Measurements from ENCODE around the gene PIAS2. TPM values are rescaled to one million over a fixed set of nuclear protein-coding genes. Genes with fewer than 3 reads are reported as not detected.
"Not testable (repeated sequence)": the region's sequence is repeated elsewhere in the genome, so short reads cannot be mapped to it uniquely, and the experiment has no call there.

The PIAS2 gene
- total RNA-seq, 2 donors from 2014 or later = 35.8 to 42.3 TPM

DNA sequence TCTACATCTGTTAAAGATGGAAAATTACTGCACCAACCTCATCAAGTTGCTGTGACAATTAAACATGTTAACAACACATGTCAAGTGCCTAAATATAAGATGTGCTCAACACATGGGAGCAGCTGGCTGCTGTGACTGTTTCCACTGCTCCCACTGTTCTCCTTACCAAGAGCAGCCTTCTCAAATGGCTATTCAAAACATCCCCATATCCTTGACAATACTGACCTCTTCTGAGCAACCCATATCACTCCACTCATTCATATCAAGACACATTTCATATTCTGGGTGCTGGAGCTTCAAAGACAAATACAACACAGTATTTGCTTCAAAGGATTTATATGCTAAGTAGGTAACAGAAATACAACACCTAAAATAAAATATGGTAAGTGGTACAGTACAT, 60.3 kb downstream of the PIAS2 start:
- no peak for DNase-seq (ENCODE audit: low spot score)
- intact Hi-C loops (cut with DNase I) = no loop called here

- no peak for DNase-seq (ENCODE audit: low spot score)
Measured at GRCh38 chr18:46849007-46849406, 68.3 kb downstream of the PIAS2 start.

DNA sequence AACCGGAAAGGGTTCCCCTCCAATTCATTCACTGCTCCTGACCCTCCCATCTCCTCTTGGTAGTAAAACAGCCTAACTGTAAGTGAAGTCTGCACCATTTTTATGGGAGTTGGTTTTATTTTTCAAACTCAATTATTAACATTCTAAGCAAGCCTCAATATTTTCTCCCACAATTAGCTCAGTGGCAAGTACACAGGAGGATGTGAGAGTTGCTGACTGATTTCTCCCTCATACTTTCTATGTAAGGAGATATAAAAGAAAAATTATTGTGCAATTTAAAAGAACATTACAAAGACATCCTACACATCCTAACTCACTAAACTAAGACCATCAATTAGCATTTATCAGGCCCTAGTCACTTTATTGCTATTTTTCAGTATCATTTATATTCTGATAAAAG, 73.9 kb downstream of the PIAS2 start:
- DNase-seq (ENCODE audit: low spot score) = no peak
- intact Hi-C loops (cut with DNase I) = no loop called here

More at GRCh38 chr18:46849007-46849406, 68.3 kb downstream of the PIAS2 start:
- intact Hi-C loops (cut with DNase I) = no loop called here

DNA sequence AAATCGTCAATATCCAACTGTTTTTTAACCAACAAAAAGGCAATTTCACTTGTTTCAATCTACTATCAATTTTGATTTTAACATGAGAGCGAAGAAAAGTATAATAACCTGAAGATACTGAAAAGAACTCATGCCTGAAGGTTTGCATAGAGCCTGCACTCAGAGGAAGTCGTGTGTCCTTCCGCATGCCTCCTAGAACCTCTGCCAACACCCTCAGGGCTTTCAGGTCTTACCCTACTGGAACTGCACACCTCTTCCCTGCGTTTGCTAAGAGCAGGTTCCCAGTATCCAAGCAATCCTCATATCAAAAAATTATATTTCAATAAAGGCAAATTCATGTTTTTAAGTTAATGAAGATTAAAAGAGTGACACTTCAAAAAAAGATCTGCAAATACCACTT, 74.7 kb downstream of the PIAS2 start:
- intact Hi-C loops (cut with DNase I) = no loop called here
- no peak for DNase-seq (ENCODE audit: low spot score)

DNA sequence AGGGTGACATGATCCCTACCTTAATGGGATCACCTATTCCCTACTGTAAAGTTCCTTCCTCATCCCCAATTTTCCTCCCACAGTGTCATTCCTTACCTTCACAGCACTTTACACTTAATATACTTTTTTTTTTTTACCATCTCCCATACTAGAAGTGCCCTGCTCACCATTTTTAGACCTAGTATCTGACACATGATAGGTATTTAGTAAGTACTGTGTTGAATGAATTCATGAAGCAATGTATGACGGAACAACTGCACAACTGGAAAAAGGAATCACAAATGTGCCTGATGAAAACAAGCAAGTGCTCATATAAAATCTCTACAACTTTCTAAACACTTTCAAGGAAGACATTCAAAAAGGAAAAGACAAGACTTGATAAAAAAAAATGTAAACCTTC, 83.4 kb downstream of the PIAS2 start:
- DNase-seq (ENCODE audit: low spot score) = no peak
- intact Hi-C loops (cut with DNase I) = no loop called here

- no peak for DNase-seq (ENCODE audit: low spot score)
- intact Hi-C loops (cut with DNase I) = no loop called here
Measured at GRCh38 chr18:46832849-46833248, 84.5 kb downstream of the PIAS2 start.

GRCh38 chr18:46832422-46832821, 84.9 kb downstream of the PIAS2 start:
- intact Hi-C loops (cut with DNase I); DNase-seq (ENCODE audit: low spot score): not testable (repeated sequence)

- DNase-seq (ENCODE audit: low spot score) = no peak
- intact Hi-C loops (cut with DNase I) = no loop called here
Measured at GRCh38 chr18:46831434-46831833, 85.9 kb downstream of the PIAS2 start.

- no peak for DNase-seq (ENCODE audit: low spot score)
- intact Hi-C loops (cut with DNase I) = no loop called here
Measured at GRCh38 chr18:46830633-46831032, 86.7 kb downstream of the PIAS2 start.

DNA sequence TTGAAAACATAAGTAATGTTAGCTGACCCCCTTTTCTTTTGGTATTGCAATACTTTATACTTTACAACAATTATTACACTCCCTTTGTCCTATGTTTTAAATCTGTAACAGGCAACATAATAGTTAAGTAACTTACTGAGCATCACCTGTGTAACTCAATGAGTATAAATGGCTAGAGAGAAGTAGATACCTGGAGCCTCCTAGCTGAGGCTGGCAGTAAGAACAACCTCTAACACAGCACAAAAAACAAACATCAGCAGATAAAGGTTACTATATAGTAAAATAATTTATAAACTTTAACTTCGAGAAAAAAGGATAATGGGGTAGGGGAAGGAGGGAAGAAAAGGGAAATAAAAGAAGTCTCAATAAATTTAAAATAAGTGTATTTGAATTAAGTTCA, 87.4 kb downstream of the PIAS2 start:
- intact Hi-C loops (cut with DNase I) = no loop called here
- no peak for DNase-seq (ENCODE audit: low spot score)

DNA sequence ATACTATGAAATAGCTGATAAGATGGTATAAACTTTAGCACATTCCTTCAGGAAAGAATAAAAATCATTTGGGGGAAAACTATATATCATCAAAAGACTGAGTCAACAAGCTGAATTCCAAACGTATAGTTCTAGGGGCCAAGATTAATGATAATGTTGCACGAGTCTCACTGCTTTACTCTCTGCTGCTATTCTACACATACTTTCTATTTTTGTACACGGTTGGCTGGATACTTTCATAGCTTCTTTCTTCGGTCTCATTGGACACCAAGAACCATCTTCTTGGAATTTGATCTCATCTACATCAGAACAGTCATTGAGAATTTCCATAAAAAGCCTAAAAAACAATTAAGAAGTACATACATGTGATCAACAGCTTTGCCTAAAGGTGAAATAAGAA, 87.8 kb downstream of the PIAS2 start:
- intact Hi-C loops (cut with DNase I) = no loop called here
- DNase-seq (ENCODE audit: low spot score) = no peak

- DNase-seq (ENCODE audit: low spot score) = no peak
- intact Hi-C loops (cut with DNase I) = no loop called here
Measured at GRCh38 chr18:46821856-46822711, 95.2 kb downstream of the PIAS2 start.

- DNase-seq (ENCODE audit: low spot score) = no peak
- intact Hi-C loops (cut with DNase I) = no loop called here
Measured at GRCh38 chr18:46820863-46821262, 96.4 kb downstream of the PIAS2 start.

GRCh38 chr18:46815661-46816060, 101.6 kb downstream of the PIAS2 start:
- intact Hi-C loops (cut with DNase I) = no loop called here
- DNase-seq (ENCODE audit: low spot score) = no peak

DNA sequence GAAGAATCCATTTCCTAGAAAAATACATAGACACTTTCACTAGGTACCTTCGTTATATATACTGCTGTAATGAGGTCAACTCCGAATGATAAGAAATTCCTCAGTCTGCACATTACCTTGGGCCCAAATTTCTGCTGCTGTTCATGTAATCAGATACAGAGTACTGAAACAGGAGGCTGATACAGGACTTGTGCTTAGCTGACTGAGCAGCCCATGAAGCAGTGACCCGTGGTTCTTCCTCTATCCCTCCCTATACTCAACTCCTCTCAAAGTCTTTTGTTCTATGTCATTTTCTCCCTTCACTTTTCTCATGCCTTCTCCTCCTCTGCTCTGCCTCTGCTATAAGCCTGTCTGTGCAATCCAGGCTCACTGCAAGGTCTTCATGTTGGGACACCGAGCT, 102.9 kb downstream of the PIAS2 start:
- no peak for DNase-seq (ENCODE audit: low spot score)
- intact Hi-C loops (cut with DNase I) = no loop called here

DNA sequence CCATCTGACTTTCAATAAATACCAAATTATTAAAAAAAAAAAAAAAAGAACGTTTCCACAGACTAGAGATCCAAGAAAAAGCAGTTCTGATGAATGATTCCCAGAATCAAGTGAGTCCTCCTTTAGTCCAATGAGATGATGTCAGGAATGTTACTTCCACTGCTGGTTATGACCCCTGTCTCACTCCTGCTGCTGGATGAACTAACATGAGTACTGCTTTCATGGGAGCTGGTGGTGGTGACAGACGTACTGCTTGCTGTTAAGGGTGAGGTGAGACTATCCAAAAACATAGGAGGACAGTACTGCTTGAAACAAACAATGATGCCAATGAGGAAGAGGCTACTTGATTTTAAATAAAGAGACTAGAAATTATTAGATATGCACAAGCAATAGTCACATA, 105.0 kb downstream of the PIAS2 start:
- intact Hi-C loops (cut with DNase I) = no loop called here
- no peak for DNase-seq (ENCODE audit: low spot score)

GRCh38 chr18:46810481-46811000, 106.8 kb downstream of the PIAS2 start:
- intact Hi-C loops (cut with DNase I) = no loop called here
- no peak for DNase-seq (ENCODE audit: low spot score)

- intact Hi-C loops (cut with DNase I) = no loop called here
- DNase-seq (ENCODE audit: low spot score) = no peak
Measured at GRCh38 chr18:46809145-46809544, 108.2 kb downstream of the PIAS2 start.

DNA sequence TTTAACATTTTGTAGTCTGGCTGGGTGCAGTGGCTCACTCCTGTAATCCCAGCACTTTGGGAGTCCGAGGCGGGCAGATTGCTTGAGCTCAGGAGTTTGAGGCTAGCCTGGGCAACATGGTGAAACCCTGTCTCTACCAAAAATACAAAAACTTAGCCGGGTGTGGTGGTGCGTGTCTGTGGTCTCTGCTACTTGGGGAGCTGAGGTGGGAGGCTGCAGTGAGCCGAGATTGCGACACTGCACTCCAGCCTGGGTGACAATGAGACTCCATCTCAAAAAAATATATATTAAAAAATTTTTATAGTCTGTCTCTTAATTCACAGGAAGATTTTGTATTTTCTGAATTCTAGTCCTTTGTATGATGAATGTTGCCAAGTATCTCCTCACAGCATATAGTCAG, 121.4 kb downstream of the PIAS2 start:
- intact Hi-C loops (cut with DNase I) = not testable (repeated sequence)

GRCh38 chr18:46794607-46795006, 122.7 kb downstream of the PIAS2 start:
- DNase-seq (ENCODE audit: low spot score) = no peak
- intact Hi-C loops (cut with DNase I) = no loop called here

More for the DNA sequence above, 121.4 kb downstream of the PIAS2 start:
- DNase-seq (ENCODE audit: low spot score) = not testable (repeated sequence)

DNA sequence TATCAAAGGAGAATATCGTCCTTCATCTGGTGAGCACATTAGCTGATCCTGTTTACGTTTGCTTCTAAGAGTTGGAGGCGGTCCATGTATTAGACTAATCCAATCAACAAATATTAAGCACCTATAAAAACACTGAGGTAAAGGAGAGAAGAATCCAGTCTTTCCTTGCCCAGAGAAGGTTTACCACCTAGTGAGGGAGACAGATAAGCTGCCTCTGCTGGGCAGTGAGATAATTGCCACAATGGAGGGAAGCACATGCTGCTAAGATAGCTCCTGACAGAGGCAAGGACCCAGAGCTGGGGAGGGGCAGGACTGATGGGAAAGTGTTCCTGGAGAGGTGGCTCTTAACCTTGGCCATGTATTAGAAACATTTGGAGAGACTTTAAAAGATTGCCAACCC, 123.7 kb downstream of the PIAS2 start:
- intact Hi-C loops (cut with DNase I) = no loop called here

More for the DNA sequence above, 123.7 kb downstream of the PIAS2 start:
- DNase-seq (ENCODE audit: low spot score) = no peak
